HG02938 (cell line): ENCODE results near the gene CDC27.
"Not testable (repeated sequence)": the region's sequence is repeated elsewhere in the genome, so short reads cannot be mapped to it uniquely, and the experiment has no call there.

Experiments
- ATAC-seq: cut with Tn5 transposase; IDR thresholded peaks from one replicate; pipeline ENCODE4 v1.9.1; 2021; ENCODE audit warnings: mild to moderate bottlenecking, moderate library complexity; ENCODE audit not compliant: unreplicated experiment

CDC27 gene

GRCh38 chr17:47072886-47073285 is 116.2 kb downstream of the CDC27 start:
- ATAC-seq = no peak

- not testable (repeated sequence) for ATAC-seq
Observed at GRCh38 chr17:47071171-47071570, 117.9 kb downstream of the CDC27 start.

- not testable (repeated sequence) for ATAC-seq
Observed at GRCh38 chr17:47070266-47070665, 118.8 kb downstream of the CDC27 start.
